Epithelial cell of proximal tubule (primary cell): ENCODE data around the gene BAIAP2L1. TPM values are rescaled to one million over a fixed set of nuclear protein-coding genes. Genes with fewer than 3 reads are reported as not detected.
"Not testable (repeated sequence)": the region's sequence is repeated elsewhere in the genome, so short reads cannot be mapped to it uniquely, and the experiment has no call there.

Experiments used
- DNase-seq: peaks from one replicate; pipeline ENCODE4 v3.0.0-alpha.2; 2011; ENCODE audit warnings: low read depth
- H3K4me3 ChIP-seq: 2 replicates; pipeline ENCODE4 v1.5.1; 2011; ENCODE audit warnings: low read depth, mild to moderate bottlenecking, low read length
- total RNA-seq: library from RNA; depleted of rRNA; stranded (reverse); fragments of >200 nt; gene quantifications from 2 replicates; pipeline ENCODE4 v1.2.3, GENCODE V29; 2015
- TF ChIP-seq, protein P1 (sequence below): conservative IDR thresholded peaks from 2 replicates; pipeline ENCODE4 v1.5.1; 2012; ENCODE audit warnings: low read depth, mild to moderate bottlenecking, low read length

Gene BAIAP2L1
- total RNA-seq, 1 donor from 2014 or later: 46.8 TPM

DNA sequence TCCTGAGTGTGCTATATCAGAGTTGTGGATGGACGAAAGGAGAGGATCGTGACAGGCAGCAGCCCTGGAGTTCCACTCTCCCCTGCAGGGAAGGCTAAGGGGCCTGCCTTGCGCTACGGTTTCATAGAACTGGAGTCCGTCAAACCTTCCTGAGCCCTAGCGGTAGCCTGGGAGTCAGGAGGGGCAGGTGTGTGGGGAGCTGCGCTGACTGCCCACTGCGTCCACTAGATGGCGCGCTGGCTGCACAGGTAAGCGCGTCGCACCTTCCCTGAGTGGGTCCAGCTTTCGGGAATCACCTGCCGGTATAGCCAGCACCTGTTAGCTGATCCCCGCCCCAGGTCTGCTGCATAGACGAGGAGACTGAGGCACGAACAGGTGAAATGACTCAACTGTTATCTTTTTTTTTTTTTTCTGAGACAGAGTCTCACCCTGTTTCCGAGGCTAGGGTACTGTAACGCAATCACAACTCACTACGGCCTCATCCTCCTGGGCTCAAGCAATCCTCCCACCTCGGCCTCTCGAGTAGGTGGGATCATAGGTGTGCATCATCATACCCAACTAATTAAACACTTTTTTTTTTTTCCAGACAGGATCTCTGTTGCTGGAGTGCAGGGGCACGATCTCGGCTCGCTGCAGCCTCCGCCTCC is 20.2 kb upstream of the BAIAP2L1 start:
- no peak overlapping the region for H3K4me3 ChIP-seq
- TF ChIP-seq, protein P1, sequence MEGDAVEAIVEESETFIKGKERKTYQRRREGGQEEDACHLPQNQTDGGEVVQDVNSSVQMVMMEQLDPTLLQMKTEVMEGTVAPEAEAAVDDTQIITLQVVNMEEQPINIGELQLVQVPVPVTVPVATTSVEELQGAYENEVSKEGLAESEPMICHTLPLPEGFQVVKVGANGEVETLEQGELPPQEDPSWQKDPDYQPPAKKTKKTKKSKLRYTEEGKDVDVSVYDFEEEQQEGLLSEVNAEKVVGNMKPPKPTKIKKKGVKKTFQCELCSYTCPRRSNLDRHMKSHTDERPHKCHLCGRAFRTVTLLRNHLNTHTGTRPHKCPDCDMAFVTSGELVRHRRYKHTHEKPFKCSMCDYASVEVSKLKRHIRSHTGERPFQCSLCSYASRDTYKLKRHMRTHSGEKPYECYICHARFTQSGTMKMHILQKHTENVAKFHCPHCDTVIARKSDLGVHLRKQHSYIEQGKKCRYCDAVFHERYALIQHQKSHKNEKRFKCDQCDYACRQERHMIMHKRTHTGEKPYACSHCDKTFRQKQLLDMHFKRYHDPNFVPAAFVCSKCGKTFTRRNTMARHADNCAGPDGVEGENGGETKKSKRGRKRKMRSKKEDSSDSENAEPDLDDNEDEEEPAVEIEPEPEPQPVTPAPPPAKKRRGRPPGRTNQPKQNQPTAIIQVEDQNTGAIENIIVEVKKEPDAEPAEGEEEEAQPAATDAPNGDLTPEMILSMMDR: peak; percentile 97
- no peak for DNase-seq

DNA sequence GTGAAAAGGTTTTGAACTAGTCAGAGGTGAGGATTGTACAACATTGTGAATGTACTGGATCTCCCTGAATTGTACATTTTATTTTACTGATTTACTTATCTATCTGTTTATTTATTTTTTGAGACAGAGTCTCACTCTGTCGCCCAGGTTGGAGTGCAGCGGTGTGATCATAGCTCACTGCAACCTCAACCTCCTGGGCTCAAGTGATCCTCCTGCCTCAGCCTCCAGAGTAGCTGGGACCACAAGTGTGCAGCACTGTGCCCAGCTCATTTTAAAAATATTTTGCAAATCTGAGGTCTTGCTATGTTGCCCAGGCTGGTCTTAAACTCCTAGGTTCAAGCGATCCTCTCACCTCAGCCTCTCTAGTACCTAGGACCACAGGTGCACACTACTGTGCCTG is 19.1 kb upstream of the BAIAP2L1 start:
- H3K4me3 ChIP-seq, DNase-seq: not testable (repeated sequence)

DNA sequence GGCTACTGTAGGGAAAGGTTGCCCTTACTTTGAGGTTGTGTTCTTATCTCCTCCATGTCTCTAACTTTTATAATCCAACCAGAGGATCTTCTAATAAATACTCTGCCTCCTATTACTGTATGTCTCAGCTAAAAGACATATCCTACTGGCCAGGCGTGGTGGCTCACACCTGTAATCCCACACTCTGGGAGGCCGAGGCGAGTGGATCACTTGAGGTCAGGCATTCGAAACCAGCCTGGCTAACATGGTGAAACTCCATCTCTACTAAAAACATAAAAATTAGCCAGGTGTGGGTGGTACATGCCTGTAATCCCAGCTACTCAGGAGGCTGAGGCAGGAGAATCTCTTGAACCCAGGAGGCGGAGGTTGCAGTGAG is 18.4 kb upstream of the BAIAP2L1 start:
- not testable (repeated sequence) for H3K4me3 ChIP-seq, DNase-seq

DNA sequence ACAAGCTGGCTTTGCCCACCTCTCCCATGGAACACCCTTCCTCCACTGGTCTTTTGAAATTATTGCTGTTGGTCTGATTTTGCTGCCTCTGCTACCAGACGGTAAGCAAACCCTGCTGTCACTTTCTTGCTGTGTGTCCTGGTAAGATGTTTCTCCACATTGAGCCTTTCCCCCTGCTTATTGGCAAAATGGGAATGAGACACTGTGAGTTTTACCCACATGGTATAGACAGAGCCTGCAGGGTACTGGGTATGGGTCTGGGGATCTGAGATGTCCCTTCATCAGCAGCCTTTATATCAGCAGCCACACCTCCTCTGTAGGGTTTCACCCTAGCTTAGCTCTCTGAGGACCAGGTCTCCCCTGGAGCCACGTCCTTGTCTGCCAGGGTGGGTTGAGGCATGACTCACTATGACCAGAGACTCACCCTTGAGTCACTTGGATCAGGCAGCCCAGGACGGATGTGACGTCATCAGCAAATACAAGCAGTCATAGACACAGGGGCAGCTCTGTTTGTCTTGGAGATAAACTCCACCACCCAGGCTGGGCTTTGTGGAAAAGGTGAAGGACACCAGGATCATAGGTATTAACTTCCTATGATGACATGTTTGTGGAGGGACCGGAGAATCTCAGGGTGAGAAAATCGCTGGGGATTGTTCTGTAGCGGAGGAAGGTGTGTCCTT is 17.9 kb upstream of the BAIAP2L1 start:
- peak; percentile 66 for DNase-seq
- H3K4me3 ChIP-seq: no peak overlapping the region
- TF ChIP-seq, protein P1: no peak

DNA sequence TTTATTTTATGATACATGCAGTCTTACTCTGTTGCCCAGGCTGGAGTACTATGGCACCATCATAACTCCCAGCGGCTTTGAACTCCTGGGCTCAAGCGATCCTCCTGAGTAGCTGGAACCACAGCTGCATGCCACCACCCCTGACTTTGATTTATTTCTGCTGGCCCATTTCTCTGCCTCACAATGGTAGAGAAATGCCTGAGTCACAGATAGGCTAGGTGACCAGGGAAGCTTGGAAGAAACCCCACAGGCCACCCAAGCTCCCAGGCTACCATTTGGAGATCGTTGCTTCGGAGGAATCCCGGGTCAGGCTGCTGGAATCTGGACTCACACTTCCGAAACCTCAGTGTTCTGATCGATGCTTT is 17.4 kb upstream of the BAIAP2L1 start:
- TF ChIP-seq, protein P1: no peak
- no peak for DNase-seq
- no peak overlapping the region for H3K4me3 ChIP-seq

DNA sequence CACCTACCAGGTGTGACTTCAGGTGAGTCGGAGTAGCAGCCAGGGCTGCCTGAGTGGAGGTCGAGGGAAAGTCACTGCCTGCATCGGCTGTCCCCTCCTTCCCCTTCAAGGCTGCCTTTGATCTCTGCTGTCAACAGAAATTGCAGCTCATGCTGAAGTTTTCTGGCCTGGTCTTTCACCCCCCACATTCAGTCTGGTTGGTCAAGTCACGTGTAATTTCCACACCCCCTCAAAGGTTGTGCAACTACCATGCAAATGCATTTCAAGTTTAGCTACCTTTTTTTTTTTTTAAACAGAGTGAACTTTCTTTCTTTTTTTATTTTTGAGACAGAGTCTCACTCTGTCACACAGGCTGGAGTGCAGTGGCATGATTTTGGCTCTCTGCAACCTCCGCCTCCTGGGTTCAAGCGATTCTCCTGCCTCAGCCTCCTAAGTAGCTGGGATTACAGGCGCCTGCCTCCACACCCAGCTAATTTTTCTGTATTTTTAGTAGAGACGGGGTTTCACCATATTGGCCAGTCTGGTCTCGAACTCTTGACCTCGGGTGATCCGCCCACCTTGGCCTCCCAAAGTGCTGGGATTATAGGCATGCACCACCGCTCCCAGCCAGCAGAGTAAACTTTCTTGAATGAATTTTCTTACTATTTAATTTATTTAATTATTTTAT is 16.8 kb upstream of the BAIAP2L1 start:
- DNase-seq, H3K4me3 ChIP-seq: not testable (repeated sequence)

DNA sequence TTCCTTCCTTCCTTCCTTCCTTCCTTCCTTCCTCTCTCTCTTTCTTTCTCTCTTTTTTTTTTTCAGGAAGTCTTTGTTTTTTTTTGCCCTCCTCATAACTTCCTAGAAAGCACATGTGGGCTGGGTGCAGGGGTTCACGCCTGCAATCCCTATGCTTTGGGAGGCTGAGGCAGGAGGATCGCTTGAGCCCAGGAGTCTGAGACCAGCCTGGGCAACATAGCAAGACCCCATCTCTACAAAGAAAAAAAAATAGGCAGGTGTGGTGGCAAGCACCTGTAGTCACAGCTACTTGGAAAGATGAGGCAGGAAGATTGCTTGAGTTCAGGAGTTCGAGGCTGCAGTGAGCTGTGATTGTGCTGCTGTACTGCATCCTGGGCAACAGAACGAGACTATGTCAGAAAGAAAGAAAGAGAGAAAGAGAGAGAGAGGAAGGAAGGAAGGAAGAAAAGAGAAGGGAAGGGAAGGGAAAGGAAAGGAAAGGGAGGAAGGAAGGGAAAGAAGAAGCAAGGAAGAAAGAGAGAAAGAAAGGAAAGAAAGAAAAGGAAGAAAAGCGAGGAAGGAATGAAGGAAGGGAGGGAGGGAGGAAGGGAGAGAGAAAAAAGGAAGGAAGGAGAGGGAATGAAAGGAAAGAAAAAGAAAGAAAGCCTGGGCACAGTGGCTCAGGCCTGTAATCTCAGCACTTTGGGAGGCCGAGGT is 13.5 kb upstream of the BAIAP2L1 start:
- no peak for DNase-seq
- TF ChIP-seq, protein P1: no peak
- no peak overlapping the region for H3K4me3 ChIP-seq

DNA sequence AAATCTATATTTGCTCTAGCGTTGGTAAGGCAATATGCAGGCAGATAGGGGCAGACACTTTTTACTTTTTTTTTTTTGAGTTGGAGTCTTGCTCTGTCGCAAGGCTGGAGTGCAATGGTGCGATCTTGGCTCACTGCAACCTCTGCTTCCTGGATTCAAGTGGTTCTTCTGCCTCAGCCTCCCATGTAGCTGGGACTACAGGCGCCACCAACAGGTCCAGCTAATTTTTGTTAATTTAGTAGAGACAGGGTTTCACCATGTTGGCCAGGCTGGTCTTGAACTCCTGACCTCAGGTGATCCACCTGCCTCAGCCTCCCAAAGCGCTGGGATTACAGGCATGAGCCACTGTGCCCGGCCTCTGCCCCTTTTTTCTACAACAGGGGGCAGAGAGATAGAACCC is 12.8 kb upstream of the BAIAP2L1 start:
- not testable (repeated sequence) for H3K4me3 ChIP-seq, DNase-seq

DNA sequence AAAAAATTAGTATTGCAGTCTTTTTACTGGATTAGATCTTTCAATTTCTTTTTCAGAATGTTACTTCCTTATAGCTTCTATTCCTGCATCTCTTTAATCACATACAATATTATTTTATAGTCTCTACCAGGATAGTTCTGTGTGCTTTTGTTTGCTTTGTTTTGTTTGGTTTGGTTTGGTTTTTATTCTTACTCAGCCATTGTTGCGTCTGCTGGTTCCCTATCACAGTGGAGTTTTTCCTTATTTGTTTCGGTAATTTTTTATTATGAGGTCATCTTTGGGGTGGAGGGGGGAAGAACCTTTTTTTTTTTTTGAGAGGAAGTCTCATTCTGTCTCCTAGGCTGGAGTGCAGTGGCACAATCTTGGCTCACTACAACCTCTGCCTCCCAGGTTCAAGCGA is 9.0 kb upstream of the BAIAP2L1 start:
- no peak for DNase-seq
- H3K4me3 ChIP-seq: no peak overlapping the region
- TF ChIP-seq, protein P1: no peak

DNA sequence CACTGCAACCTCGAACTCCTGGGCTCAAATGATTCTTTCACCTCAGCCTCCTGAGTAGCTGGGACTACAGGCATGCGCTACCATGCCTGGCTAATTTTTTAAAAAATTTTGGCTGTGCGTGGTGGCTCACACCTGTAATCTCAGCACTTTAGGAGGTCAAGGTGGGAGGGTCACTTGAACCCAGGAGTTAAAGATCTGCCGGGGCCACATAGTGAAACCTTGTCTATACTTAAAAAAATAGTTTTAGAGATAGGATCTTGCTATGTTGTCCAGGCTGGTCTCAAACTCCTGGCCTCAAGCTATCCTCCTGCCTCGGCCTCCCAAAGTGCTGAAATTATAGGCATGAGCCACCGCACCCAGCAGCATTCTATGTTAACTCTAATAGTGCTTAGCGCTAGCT is 7.3 kb upstream of the BAIAP2L1 start:
- not testable (repeated sequence) for H3K4me3 ChIP-seq

More for the DNA sequence above, 7.3 kb upstream of the BAIAP2L1 start:
- not testable (repeated sequence) for DNase-seq
